Immature natural killer cell (primary cell): Measurements from ENCODE around the gene S100A9. TPM values are rescaled to one million over a fixed set of nuclear protein-coding genes. Genes with fewer than 3 reads are reported as not detected.
"Not testable (repeated sequence)": the region's sequence is repeated elsewhere in the genome, so short reads cannot be mapped to it uniquely, and the experiment has no call there.

ENCODE experiments used
- DNase-seq, 3 donors: peaks; one replicate each; pipeline ENCODE4 v3.0.0; 2022; ENCODE audit warnings: mixed read lengths in 1 of 3
- H3K27ac Mint-ChIP-seq, 6 donors: one replicate each; pipeline ENCODE4 v1.8.0; 2020; ENCODE audit warnings: mixed read lengths in 6 of 6, mild to moderate bottlenecking in 5 of 6, inconsistent platforms in 4 of 6, moderate library complexity in 3 of 6
- H3K27me3 Mint-ChIP-seq, 3 donors: one replicate each; pipeline ENCODE4 v1.8.0; 2020 to 2021; ENCODE audit warnings: low read depth in 3 of 3, mild to moderate bottlenecking in 3 of 3, mixed read lengths in 3 of 3, moderate library complexity in 3 of 3, inconsistent platforms in 1 of 3
- H3K36me3 Mint-ChIP-seq, 3 donors: one replicate each; pipeline ENCODE4 v1.8.0; 2020; ENCODE audit warnings: mixed read lengths in 3 of 3, inconsistent platforms in 2 of 3, mild to moderate bottlenecking in 2 of 3
- H3K4me1 Mint-ChIP-seq, 2 donors: one replicate each; pipeline ENCODE4 v1.8.0; 2020; ENCODE audit warnings: inconsistent platforms in 2 of 2, mild to moderate bottlenecking in 2 of 2, mixed read lengths in 2 of 2, moderate library complexity in 1 of 2
- H3K4me3 Mint-ChIP-seq, 5 donors: one replicate each; pipeline ENCODE4 v1.8.0; 2020; ENCODE audit warnings: mild to moderate bottlenecking in 5 of 5, mixed read lengths in 5 of 5, inconsistent platforms in 3 of 5, moderate library complexity in 3 of 5
- H3K9me3 Mint-ChIP-seq, 6 donors: one replicate each; pipeline ENCODE4 v1.8.0; 2020; ENCODE audit warnings: mild to moderate bottlenecking in 6 of 6, mixed read lengths in 6 of 6, inconsistent platforms in 4 of 6, moderate library complexity in 3 of 6
- polyA plus RNA-seq, 3 donors: library from polyadenylated mRNA; unstranded; fragments of 300-500 nt; fragmentation: Illumina TruSeq; gene quantifications; one replicate each; pipeline ENCODE4 v1.2.3, GENCODE V29; 2021

S100A9 gene
- 100 to 1,000 TPM in 1 of 3 donors, 10 to 100 TPM in 2; 38.1 to 109 (median 86.0) TPM for polyA plus RNA-seq

- Mint-ChIP-seq H3K27ac (no peak within 1 kb of the TSS), H3K4me3 (no peak within 1 kb of the TSS), H3K36me3 (no peaks in the 10 kb centered on the region), H3K4me1 (peaks cover 0 to 4% of the 10 kb centered on the region in 2 donors), H3K9me3 (no peaks in the 10 kb centered on the region), H3K27me3 (peaks cover 0 to 9% (median 2%) of the 10 kb centered on the region in 3 donors)
- no peak for DNase-seq
Observed at GRCh38 chr1:153357853-153358690, at the start of gene S100A9. Gene S100A9 (plus strand): TSS chr1:153357854. CDS start chr1:153358284, 430 bp downstream.

DNA sequence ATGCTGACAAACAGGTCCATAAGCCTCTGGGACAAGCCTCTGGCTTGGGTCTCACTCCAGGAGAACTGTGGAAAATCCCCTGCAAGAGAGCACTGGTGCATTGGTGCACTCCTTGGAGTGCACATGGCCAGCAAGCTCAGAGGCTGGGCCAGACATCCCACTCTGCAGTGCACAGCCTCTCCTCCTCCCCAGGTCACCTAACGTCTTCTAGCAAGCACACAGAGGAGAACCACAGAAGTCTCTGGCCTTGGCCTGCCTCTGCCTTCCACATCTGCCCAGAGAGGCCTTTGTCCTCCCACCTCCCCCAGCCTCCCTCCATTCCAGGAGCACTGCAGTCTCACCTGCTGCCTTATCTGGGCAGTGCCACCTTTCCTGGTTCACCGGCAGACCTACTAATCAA is 49.1 kb upstream of the S100A9 start:
- H3K4me1 Mint-ChIP-seq: no peaks in the 10 kb centered on the region
- no peaks in the 10 kb centered on the region for H3K9me3 Mint-ChIP-seq
- H3K36me3 Mint-ChIP-seq: no peaks in the 10 kb centered on the region
- no peak overlapping the region for H3K4me3 Mint-ChIP-seq
- H3K27ac Mint-ChIP-seq: no peak overlapping the region
- H3K27me3 Mint-ChIP-seq: peaks cover 0 to 7% (median 2%) of the 10 kb centered on the region in 3 donors
- no peak for DNase-seq

GRCh38 chr1:153309441-153309840 is 48.2 kb upstream of the S100A9 start:
- no peak overlapping the region for H3K27ac Mint-ChIP-seq
- H3K36me3 Mint-ChIP-seq: no peaks in the 10 kb centered on the region
- H3K4me1 Mint-ChIP-seq: no peaks in the 10 kb centered on the region
- H3K27me3 Mint-ChIP-seq: peaks cover 0 to 7% (median 0%) of the 10 kb centered on the region in 3 donors
- no peaks in the 10 kb centered on the region for H3K9me3 Mint-ChIP-seq
- no peak for DNase-seq
- H3K4me3 Mint-ChIP-seq: no peak overlapping the region

GRCh38 chr1:153310526-153310925 is 47.1 kb upstream of the S100A9 start:
- peaks cover 2 to 7% (median 3%) of the 10 kb centered on the region in 3 donors for H3K27me3 Mint-ChIP-seq
- H3K27ac Mint-ChIP-seq: no peak overlapping the region
- H3K4me3 Mint-ChIP-seq: no peak overlapping the region
- no peaks in the 10 kb centered on the region for H3K36me3 Mint-ChIP-seq
- DNase-seq: no peak
- H3K9me3 Mint-ChIP-seq: no peaks in the 10 kb centered on the region
- no peaks in the 10 kb centered on the region for H3K4me1 Mint-ChIP-seq

DNA sequence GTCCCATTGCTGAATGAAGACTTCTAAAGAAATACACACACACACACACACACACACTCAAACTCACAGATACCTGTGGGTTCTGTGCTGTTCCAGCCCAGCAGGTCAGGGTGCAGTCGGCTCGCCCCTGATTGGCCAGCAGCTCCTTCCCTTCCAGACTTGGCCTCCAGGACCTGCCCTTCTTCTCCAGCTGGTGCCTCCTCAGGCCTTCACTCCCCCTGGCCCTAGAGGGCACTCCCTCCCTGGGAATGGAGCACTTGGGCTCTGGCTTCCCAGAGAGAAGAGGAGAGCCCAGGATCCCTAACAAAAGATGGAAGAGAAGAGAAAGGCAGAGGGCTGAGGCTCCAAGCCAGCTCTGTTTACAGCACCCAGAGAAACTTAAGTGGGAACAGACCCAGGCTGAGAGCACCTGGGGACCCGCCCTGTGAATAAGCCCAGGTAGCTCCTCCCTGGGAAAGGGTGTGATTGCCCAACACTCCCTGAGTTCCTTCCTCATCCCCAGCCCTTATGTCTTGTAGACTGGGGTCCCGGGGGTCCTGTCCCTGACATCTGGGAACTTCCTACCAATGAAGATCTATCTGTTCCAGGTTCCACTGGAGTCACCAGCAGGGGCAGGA is 45.0 kb upstream of the S100A9 start, which contains the start of gene PGLYRP3:
PGLYRP3 (minus strand) TSS at position 383 of the 617 bp plus-strand sequence. CDS start 2,287 bp downstream, outside the sequence.
- Mint-ChIP-seq H3K27ac (no peak within 1 kb of the TSS), H3K4me1 (no peaks in the 10 kb centered on the region), H3K4me3 (no peak within 1 kb of the TSS), H3K36me3 (no peaks in the 10 kb centered on the region), H3K27me3 (peaks cover 2 to 12% (median 3%) of the 10 kb centered on the region in 3 donors), H3K9me3 (peaks cover 0 to 2% (median 0%) of the 10 kb centered on the region in 6 donors)
- DNase-seq: no peak

- Mint-ChIP-seq H3K4me3 (no peak overlapping the region), H3K4me1 (no peaks in the 10 kb centered on the region), H3K27me3 (peaks cover 2 to 12% (median 3%) of the 10 kb centered on the region in 3 donors), H3K27ac (no peak overlapping the region), H3K9me3 (peaks cover 0 to 2% (median 0%) of the 10 kb centered on the region in 6 donors), H3K36me3 (no peaks in the 10 kb centered on the region)
- no peak for DNase-seq
Observed at GRCh38 chr1:153313288-153313687, 44.4 kb upstream of the S100A9 start.

DNA sequence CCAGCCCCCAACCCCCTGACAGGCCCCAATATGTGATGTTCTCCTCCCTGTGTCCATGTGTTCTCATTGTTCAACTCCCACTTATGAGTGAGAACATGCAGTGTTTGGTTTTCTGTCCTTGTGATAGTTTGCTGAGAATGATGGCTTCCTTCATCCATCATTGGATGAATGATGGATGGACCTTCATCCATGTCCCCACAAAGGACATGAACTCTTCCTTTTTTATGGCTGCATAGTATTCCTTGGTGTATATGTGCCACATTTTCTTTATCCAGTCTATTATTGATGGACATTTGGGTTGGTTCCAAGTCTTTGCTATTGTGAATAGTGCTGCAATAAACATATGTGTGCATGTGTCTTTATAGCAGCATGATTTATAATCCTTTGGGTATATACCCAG is 43.3 kb upstream of the S100A9 start:
- H3K27me3 Mint-ChIP-seq, H3K36me3 Mint-ChIP-seq, H3K4me3 Mint-ChIP-seq, H3K9me3 Mint-ChIP-seq, H3K27ac Mint-ChIP-seq, H3K4me1 Mint-ChIP-seq, DNase-seq: not testable (repeated sequence)

GRCh38 chr1:153316013-153316412 is 41.6 kb upstream of the S100A9 start:
- H3K9me3 Mint-ChIP-seq, DNase-seq, H3K27ac Mint-ChIP-seq, H3K4me1 Mint-ChIP-seq, H3K36me3 Mint-ChIP-seq, H3K4me3 Mint-ChIP-seq: not testable (repeated sequence)
- peaks cover 2 to 12% (median 3%) of the 10 kb centered on the region in 3 donors for H3K27me3 Mint-ChIP-seq

- peaks cover 0 to 15% (median 9%) of the 10 kb centered on the region in 6 donors for H3K9me3 Mint-ChIP-seq
- not testable (repeated sequence) for H3K36me3 Mint-ChIP-seq, DNase-seq, H3K27me3 Mint-ChIP-seq, H3K4me3 Mint-ChIP-seq, H3K4me1 Mint-ChIP-seq, H3K27ac Mint-ChIP-seq
Observed at GRCh38 chr1:153318145-153318544, 39.5 kb upstream of the S100A9 start.

DNA sequence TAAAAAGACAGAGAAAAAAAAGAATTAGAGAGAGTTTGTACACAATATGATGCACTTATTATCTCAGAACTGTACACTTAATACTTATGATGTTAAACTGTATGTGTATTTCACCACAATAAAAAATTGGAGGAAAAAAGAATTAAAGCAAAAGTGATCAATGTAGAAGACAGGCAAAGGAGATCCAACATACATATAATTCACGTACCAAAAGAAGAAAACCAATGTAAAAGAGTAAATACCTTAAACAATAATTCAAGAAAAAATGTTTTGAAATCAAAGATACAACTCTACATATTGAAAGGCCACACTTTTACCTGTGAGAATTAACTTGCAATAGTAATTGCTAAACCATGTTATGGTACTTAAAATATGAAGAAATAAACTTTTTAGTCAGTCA is 35.1 kb upstream of the S100A9 start:
- peaks cover 2 to 25% (median 10%) of the 10 kb centered on the region in 6 donors for H3K9me3 Mint-ChIP-seq
- H3K36me3 Mint-ChIP-seq: no peaks in the 10 kb centered on the region
- no peak for DNase-seq
- peaks cover 0 to 3% (median 1%) of the 10 kb centered on the region in 3 donors for H3K27me3 Mint-ChIP-seq
- no peaks in the 10 kb centered on the region for H3K4me1 Mint-ChIP-seq
- no peak overlapping the region for H3K4me3 Mint-ChIP-seq
- H3K27ac Mint-ChIP-seq: no peak overlapping the region

DNA sequence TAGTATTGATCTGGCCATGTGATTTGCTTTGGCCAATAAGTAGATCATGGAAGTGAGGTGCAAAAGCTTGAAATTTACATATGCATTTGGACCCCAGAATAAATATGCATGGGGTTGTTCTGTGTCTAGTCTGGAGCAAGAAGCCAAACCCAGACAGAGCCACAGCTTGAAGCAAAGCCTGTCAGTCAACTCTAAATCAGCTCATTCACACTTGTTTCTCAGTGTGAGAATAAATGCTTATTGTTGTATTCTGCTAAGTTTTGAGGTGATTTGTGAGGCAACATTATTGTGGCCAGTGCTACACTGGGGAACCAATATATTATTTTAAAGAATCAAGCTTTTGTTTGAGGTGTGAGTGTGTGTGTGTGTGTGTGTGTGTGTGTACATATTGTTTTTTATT is 32.7 kb upstream of the S100A9 start:
- no peaks in the 10 kb centered on the region for H3K4me1 Mint-ChIP-seq

GRCh38 chr1:153333902-153334301 is 23.8 kb upstream of the S100A9 start:
- no peak overlapping the region for H3K27ac Mint-ChIP-seq
- peaks cover 8 to 17% (median 14%) of the 10 kb centered on the region in 3 donors for H3K27me3 Mint-ChIP-seq
- no peaks in the 10 kb centered on the region for H3K36me3 Mint-ChIP-seq
- no peak overlapping the region for H3K4me3 Mint-ChIP-seq
- no peak for DNase-seq
- no peaks in the 10 kb centered on the region for H3K4me1 Mint-ChIP-seq
- H3K9me3 Mint-ChIP-seq: peaks cover 5 to 27% (median 10%) of the 10 kb centered on the region in 6 donors

More for the DNA sequence above, 32.7 kb upstream of the S100A9 start:
- no peak overlapping the region for H3K27ac Mint-ChIP-seq
- peaks cover 2 to 5% (median 5%) of the 10 kb centered on the region in 3 donors for H3K27me3 Mint-ChIP-seq
- H3K4me3 Mint-ChIP-seq: no peak overlapping the region
- DNase-seq: no peak
- H3K36me3 Mint-ChIP-seq: no peaks in the 10 kb centered on the region
- peaks cover 3 to 40% (median 12%) of the 10 kb centered on the region in 6 donors for H3K9me3 Mint-ChIP-seq

- H3K36me3 Mint-ChIP-seq: no peaks in the 10 kb centered on the region
- H3K27me3 Mint-ChIP-seq: peaks cover 4 to 16% (median 7%) of the 10 kb centered on the region in 3 donors
- H3K9me3 Mint-ChIP-seq: peaks cover under 1 to 6% (median 3%) of the 10 kb centered on the region in 6 donors
- DNase-seq: no peak
- peaks cover 3 to 6% of the 10 kb centered on the region in 2 donors for H3K4me1 Mint-ChIP-seq
- no peak overlapping the region for H3K4me3 Mint-ChIP-seq
- H3K27ac Mint-ChIP-seq: no peak overlapping the region
Observed at GRCh38 chr1:153336650-153337049, 21.0 kb upstream of the S100A9 start.
